VCaP (cell line): Measurements from ENCODE around the gene MT1H.
A peak's percentile ranks its signal among the peaks of the same experiment; 100 is the strongest.

Experiments
- H3K27ac ChIP-seq: fragments of 450-650 bp; 2 replicates; pipeline ENCODE4 v1.5.1; 2017
- CTCF ChIP-seq: fragments of 450-650 bp; conservative IDR thresholded peaks from 2 replicates; pipeline ENCODE4 v1.5.1; 2017; ENCODE audit warnings: mild to moderate bottlenecking, moderate library complexity

The MT1H gene

DNA sequence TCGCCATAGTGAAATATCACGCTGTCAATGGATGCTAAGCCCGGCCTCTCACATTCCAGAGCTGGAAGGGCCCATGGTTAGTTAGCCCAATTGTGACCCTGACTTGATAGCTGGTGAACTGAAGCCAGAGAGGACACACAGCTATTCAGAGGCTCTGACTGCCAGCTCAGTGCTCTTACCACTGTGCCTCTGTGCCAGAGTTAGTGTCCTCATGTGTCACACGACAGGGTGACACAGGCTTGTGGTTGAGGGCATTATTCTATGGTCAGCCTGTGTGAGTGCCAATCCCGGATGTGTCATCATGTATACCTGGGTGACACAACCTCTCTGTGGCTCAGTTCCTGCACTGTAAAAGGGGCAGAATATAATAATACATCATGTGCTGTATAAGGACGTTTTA is 10.2 kb downstream of the MT1H start:
- no peak for TF ChIP-seq CTCF
- H3K27ac ChIP-seq: no peak overlapping the region

DNA sequence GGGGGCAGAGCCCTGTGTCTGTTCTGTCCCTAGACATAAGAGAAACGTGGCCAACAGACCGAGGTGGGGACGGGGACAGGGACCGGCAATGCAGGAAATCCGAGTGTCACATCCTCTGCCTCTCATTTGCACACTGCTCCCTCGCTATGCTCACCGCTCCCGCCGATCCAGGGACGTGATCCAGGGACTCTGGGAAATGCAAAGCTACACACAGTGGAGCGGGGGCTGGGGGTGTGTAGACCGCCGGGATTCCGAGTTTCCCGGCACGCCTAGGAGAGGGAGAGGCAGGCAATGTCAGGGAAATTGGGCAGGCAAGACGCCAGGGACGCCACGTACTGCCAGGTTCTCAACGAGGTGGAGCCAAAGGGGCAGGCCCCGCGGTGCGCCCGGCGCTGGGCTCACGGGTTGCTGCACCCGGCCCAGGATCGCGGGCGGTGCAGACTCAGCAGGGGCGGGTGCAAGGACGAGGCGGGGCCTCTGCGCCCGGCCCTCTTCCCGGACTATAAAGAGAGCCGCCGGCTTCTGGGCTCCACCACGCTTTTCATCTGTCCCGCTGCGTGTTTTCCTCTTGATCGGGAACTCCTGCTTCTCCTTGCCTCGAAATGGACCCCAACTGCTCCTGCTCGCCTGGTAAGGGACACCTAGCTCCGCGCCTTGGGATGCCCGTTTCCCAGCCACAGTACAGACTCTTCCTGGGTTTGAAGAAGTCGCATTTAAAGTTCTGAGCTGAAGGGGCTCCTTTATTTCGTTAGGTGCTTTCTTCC is 12.5 kb downstream of the MT1H start, which contains the start of gene MT1X:
TSS of gene MT1X (plus strand) at position 532 of the 764 bp plus-strand sequence. CDS start at position 603, 71 bp downstream.
- no peak for TF ChIP-seq CTCF
- peak within 1 kb of the TSS; percentile 81 for H3K27ac ChIP-seq

GRCh38 chr16:56682703-56683397 is 13.2 kb downstream of the MT1H start:
- H3K27ac ChIP-seq: peak overlapping the region; percentile 81

GRCh38 chr16:56683424-56684172 is 14.0 kb downstream of the MT1H start:
- peak overlapping the region; percentile 81; the same call in 1 of the 2 replicates for H3K27ac ChIP-seq
- TF ChIP-seq CTCF: no peak

More at GRCh38 chr16:56682703-56683397, 13.2 kb downstream of the MT1H start:
- no peak for TF ChIP-seq CTCF

GRCh38 chr16:56684256-56684925 is 14.8 kb downstream of the MT1H start:
- no peak for TF ChIP-seq CTCF
- H3K27ac ChIP-seq: no peak overlapping the region

GRCh38 chr16:56684926-56685590 is 15.4 kb downstream of the MT1H start:
- no peak overlapping the region for H3K27ac ChIP-seq
- no peak for TF ChIP-seq CTCF
